ENCODE measurements around the gene RWDD3.

The RWDD3 gene

DNA sequence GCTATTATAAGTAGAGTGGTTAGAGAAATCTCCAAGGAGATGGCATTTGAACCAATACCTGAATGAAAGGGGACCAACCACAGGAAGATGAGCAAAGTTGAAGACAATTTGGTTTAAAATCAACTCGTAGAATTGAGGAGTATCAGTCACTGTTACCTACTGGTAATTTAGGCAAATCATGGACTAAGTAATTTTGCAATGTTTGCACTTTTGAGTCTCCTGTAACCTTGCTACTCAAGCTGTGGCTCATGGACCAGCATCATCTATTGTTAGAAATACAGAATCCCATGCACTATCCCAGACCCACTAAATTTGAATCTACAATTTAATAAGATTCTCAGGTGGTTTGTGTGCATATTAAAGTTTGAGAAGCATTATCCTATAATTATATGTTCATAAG, 21.8 kb downstream of the RWDD3 start:
- FAIRE-seq (no peak), DNase-seq (ENCODE audit: insufficient read length, low spot score) (no peak)
- TF ChIP-seq, protein P1, sequence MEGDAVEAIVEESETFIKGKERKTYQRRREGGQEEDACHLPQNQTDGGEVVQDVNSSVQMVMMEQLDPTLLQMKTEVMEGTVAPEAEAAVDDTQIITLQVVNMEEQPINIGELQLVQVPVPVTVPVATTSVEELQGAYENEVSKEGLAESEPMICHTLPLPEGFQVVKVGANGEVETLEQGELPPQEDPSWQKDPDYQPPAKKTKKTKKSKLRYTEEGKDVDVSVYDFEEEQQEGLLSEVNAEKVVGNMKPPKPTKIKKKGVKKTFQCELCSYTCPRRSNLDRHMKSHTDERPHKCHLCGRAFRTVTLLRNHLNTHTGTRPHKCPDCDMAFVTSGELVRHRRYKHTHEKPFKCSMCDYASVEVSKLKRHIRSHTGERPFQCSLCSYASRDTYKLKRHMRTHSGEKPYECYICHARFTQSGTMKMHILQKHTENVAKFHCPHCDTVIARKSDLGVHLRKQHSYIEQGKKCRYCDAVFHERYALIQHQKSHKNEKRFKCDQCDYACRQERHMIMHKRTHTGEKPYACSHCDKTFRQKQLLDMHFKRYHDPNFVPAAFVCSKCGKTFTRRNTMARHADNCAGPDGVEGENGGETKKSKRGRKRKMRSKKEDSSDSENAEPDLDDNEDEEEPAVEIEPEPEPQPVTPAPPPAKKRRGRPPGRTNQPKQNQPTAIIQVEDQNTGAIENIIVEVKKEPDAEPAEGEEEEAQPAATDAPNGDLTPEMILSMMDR (IDR thresholded peaks at IDR 0.05; ENCODE audit: insufficient read depth, missing control alignments), result no peak

DNA sequence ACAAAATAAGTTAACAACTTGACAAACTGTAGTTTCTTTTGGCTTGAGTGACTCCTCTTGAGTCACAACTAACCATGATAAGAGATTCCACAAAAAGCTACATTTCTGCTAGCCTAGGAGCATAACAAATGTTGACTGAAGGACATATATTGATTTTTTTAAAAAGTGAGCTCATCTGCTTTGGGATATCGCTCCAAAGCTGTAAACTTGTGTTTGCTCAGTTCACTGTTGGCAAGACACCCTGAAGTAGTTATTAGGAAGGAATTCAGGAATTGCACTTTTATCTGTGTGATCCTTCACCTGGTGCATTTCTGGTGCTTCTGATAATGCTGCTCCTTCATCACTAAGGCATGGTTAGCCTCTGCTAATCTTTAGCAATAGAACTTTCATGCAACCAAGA, 23.7 kb downstream of the RWDD3 start:
- DNase-seq (ENCODE audit: insufficient read length, low spot score), result no peak
- TF ChIP-seq, protein P1 (IDR thresholded peaks at IDR 0.05; ENCODE audit: insufficient read depth, missing control alignments), result no peak
- no peak for FAIRE-seq

DNA sequence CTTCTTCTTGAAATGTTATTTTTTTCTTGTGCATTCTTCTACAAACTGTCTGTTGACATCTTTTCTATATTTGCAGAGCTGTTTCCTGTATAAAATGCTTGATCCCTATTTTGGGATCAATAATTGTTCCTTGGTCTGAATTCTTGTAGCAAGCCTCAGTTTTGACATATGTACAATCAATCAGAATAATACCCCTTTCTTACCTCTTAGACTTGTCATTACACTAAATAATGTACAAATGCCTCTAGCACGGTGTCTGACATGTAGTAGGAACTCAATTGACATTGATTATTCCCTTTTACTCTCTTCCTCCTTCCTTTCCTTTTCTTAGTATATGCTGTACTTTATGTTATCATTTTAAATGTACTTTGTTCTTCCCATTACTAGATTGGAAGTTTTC, 25.2 kb downstream of the RWDD3 start:
- TF ChIP-seq, protein P1 (IDR thresholded peaks at IDR 0.05; ENCODE audit: insufficient read depth, missing control alignments), result no peak
- FAIRE-seq (no peak), DNase-seq (ENCODE audit: insufficient read length, low spot score) (no peak)

DNA sequence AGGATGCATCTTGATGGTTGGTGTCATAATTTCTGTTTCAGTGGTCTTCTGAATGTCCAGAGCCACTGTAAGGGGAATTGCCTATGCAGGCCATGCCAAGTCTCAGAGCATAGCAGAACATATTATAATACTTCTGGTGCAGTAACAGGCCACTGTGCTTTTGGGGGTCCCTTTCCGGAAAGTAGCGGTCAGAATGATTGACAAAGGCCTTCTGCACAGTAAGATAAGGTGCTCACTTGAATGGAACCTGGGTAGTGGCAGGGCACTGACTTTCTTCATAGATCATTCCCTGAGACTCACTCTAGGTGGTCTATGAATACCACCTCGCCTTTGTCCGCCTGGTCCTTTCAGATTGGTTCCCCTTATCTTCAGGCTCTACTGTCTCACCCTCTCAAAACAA, 28.9 kb downstream of the RWDD3 start:
- TF ChIP-seq, protein P1 (IDR thresholded peaks at IDR 0.05; ENCODE audit: insufficient read depth, missing control alignments), result no peak
- DNase-seq (ENCODE audit: insufficient read length, low spot score) (no peak), FAIRE-seq (no peak)

DNA sequence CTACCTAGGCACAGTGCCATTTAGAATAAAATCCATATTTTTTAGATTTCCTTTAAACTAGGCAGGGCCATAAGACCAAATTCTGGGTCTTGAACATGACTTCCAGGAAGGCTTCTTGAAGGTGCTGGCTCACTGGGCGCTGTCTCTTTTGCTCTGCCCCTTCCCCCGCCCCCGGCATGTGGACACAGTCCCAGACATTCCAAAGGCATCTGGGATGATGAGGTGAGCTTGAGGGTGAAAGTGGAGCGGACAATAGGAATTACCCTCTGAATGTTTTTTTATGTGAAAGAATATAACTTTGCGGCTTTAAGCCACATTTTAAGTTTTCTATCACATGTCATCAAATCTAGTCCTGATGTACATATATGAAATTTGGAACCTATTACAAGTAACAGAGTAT, 29.4 kb downstream of the RWDD3 start:
- TF ChIP-seq, protein P1 (IDR thresholded peaks at IDR 0.05; ENCODE audit: insufficient read depth, missing control alignments), result no peak
- FAIRE-seq (no peak), DNase-seq (ENCODE audit: insufficient read length, low spot score) (no peak)

DNA sequence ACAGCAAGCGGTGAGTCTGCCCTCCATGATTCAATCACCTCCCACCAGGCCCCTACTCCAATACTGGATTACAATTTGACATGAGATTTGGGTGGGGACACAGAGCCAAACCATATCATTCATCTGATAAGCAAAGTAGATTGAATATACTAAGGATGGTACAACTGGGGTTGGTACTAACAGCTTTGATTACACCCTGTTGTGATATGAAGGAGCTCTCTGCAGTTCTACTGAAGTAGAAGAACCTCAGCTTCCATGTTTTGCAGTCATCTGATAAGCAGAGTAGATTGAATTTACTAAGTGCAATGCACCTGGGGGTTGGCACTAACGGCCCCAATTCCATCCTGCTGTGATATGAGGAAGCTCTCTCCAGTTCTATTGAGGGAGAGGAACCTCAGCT, 31.1 kb downstream of the RWDD3 start:
- TF ChIP-seq, protein P1 (IDR thresholded peaks at IDR 0.05; ENCODE audit: insufficient read depth, missing control alignments), result no peak
- FAIRE-seq (no peak), DNase-seq (ENCODE audit: insufficient read length, low spot score) (no peak)

DNA sequence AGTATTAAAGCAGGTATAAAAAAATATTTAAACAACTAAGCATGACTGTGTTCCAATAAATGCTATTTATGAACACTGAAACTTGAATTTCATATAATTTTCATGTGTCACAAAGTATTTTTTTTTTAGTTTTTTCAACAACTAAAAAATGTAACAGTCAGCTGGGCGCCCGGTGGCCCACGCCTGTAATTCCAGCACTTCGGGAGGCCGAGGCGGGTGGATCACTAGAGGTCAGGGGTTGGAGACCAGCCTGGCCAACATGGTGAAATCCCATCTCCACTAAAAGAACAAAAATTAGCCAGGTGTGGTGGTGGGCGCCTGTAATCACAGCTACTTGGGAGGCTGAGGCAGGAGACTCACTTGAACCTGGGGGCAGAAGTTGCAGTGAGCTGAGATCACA, 42.4 kb downstream of the RWDD3 start:
- DNase-seq (ENCODE audit: insufficient read length, low spot score) (no peak), FAIRE-seq (no peak)
- TF ChIP-seq, protein P1 (IDR thresholded peaks at IDR 0.05; ENCODE audit: insufficient read depth, missing control alignments), result no peak

All from D721Med (cell line).